Spinal cord (tissue), 10 donors: ENCODE results near the gene MTUS2. TPM values are rescaled to one million over a fixed set of nuclear protein-coding genes. Genes with fewer than 3 reads are reported as not detected.
A peak's percentile ranks its signal among the peaks of the same experiment; 100 is the strongest.

Experiments used
- DNase-seq, 6 donors: peaks; one replicate each; pipeline versions ENCODE4 v3.0.0 to v3.0.0-alpha.2; 2013 to 2015; ENCODE audit warnings: low spot score in 6 of 6, low read depth in 4 of 6
- H3K27ac ChIP-seq: one replicate; pipeline ENCODE4 v1.5.1; 2013; ENCODE audit warnings: low read depth, low read length, control low read depth
- H3K27me3 ChIP-seq: one replicate; pipeline ENCODE4 v1.6.1; 2013; ENCODE audit warnings: low read length; ENCODE audit not compliant: control insufficient read depth, insufficient read depth
- H3K36me3 ChIP-seq: one replicate; pipeline ENCODE4 v1.6.1; 2013; ENCODE audit warnings: low read length; ENCODE audit not compliant: control insufficient read depth, insufficient read depth
- H3K4me1 ChIP-seq: one replicate; pipeline ENCODE4 v1.6.1; 2013; ENCODE audit warnings: low read length; ENCODE audit not compliant: control insufficient read depth, insufficient read depth
- H3K4me3 ChIP-seq: one replicate; pipeline ENCODE4 v1.5.1; 2013; ENCODE audit warnings: low read depth, low read length, control low read depth
- H3K9me3 ChIP-seq: one replicate; pipeline ENCODE4 v1.6.1; 2013; ENCODE audit warnings: low read length; ENCODE audit not compliant: control insufficient read depth, insufficient read depth
- WGBS: methylation state at CpG from one replicate; pipeline ENCODE4 v1.1.5; 2013; ENCODE audit warnings: missing lambda C conversion rate; ENCODE audit not compliant: insufficient coverage; 5-methylcytosine and 5-hydroxymethylcytosine counted together
- long read RNA-seq, 4 donors: transcript quantifications; one replicate each; lab custom pipeline, GENCODE V29; 2026
- polyA plus RNA-seq, 2 donors: library from polyadenylated mRNA; unstranded; fragments of 120-200 nt; gene quantifications; one replicate each; pipeline ENCODE4 v1.2.1, GENCODE V29; 2013; ENCODE audit not compliant: insufficient read length in 2 of 2
- total RNA-seq, 2 donors: library from RNA; depleted of rRNA in 1 of 2; stranded (reverse); fragments of 120-200 nt in 1 of 2; fragments of >200 nt in 1 of 2; gene quantifications; one replicate each; pipeline versions ENCODE4 v1.2.3 to v1.2.4, GENCODE V29; 2013 to 2014
- donor health status: healthy.

The MTUS2 gene
- 1 to 10 TPM; 4.6 to 8.6 TPM for total RNA-seq
- 10 to 100 TPM; 11.6 to 12.5 TPM for polyA plus RNA-seq
- long read RNA-seq, donor 1, partial matches to known transcripts: 0 of 1 reads
- long read RNA-seq, donor 1, other reads (novel, unspliced or antisense): 0 of 1 reads
- long read RNA-seq, donor 2: 0 reads
- long read RNA-seq, donor 3: 0 reads
- long read RNA-seq, donor 4: 0 reads

- H3K4me1 ChIP-seq: peaks cover 11% of the 10 kb centered on the region
- no peak within 1 kb of the TSS for H3K27ac ChIP-seq
- peak within 1 kb of the TSS; percentile 45 for H3K4me3 ChIP-seq
- H3K9me3 ChIP-seq: peaks cover 3% of the 10 kb centered on the region
- peaks cover 17% of the 10 kb centered on the region for H3K27me3 ChIP-seq
- H3K36me3 ChIP-seq: no peaks in the 10 kb centered on the region
- DNase-seq: peak in 2 of 6 donors; percentile 29 to 76
- under 1% methylated on average over 84 of the region's 89 CpGs for WGBS
Observed at GRCh38 chr13:28820099-28821051, at the start of gene MTUS2. Gene MTUS2 (plus strand): TSS chr13:28820339.

- no peak for DNase-seq
- H3K27ac ChIP-seq: no peak overlapping the region
- no peaks in the 10 kb centered on the region for H3K4me1 ChIP-seq
- H3K36me3 ChIP-seq: no peaks in the 10 kb centered on the region
- no peaks in the 10 kb centered on the region for H3K27me3 ChIP-seq
- H3K4me3 ChIP-seq: no peak overlapping the region
- WGBS: 95% methylated on average over 44 of the region's 48 CpGs
- no peaks in the 10 kb centered on the region for H3K9me3 ChIP-seq
Observed at GRCh38 chr13:28778308-28779215, 41.6 kb upstream of the MTUS2 start.

- no CpG with 5 or more reads among the region's 2 CpGs for WGBS
- no peak for DNase-seq
- Histone ChIP-seq H3K27me3 (no peaks in the 10 kb centered on the region), H3K4me3 (no peak overlapping the region), H3K9me3 (no peaks in the 10 kb centered on the region), H3K27ac (no peak overlapping the region), H3K4me1 (peaks cover 7% of the 10 kb centered on the region), H3K36me3 (no peaks in the 10 kb centered on the region)
Observed at GRCh38 chr13:28792992-28793391, 27.1 kb upstream of the MTUS2 start.

DNA sequence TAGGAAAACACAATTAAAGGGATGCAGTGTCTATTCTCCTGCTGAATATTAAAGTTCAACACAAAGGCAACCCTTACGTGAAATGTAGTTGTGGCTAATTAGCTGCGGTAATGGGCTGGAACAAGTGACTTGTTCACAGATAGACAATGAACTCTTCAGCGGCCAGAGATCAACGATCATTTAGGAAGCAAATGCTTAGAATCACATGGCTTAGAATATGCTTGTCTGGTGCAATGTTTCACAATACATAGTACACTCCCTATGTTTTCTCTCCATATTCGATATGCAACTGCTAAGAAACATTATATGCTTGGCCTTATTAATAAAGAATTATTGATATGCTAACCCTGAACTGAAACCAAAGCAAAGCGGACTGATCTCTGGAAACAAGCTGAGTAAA lies 25.7 kb upstream of the MTUS2 start:
- 36% methylated on average over 2 of the region's 6 CpGs for WGBS
- Histone ChIP-seq H3K27me3 (no peaks in the 10 kb centered on the region), H3K4me1 (peaks cover 7% of the 10 kb centered on the region), H3K4me3 (no peak overlapping the region), H3K36me3 (no peaks in the 10 kb centered on the region), H3K27ac (no peak overlapping the region), H3K9me3 (no peaks in the 10 kb centered on the region)
- peak in 2 of 6 donors; percentile 5 to 88 for DNase-seq

DNA sequence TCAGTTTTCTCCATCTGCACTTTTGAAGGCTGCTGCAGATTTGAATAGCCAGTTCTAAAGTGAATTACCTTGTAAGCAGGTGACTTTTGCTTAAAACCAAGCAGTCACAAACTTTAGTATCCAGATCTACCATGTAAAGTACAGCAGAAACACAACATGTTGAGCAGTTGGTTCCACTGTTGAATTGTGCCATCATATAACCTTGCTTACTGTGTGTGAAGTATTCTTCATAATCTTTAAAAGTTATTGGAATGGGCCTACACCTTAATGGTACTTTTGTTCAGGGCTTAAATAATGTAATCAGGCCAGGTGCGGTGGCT lies 23.2 kb upstream of the MTUS2 start:
- Histone ChIP-seq H3K4me1 (peaks cover 7% of the 10 kb centered on the region), H3K9me3 (no peaks in the 10 kb centered on the region), H3K36me3 (no peaks in the 10 kb centered on the region), H3K27me3 (no peaks in the 10 kb centered on the region), H3K4me3 (no peak overlapping the region), H3K27ac (no peak overlapping the region)
- DNase-seq: no peak
- WGBS: no CpG with 5 or more reads among the region's 1 CpG

GRCh38 chr13:28805193-28805819 lies 14.8 kb upstream of the MTUS2 start:
- H3K4me1 ChIP-seq: no peaks in the 10 kb centered on the region
- H3K9me3 ChIP-seq: no peaks in the 10 kb centered on the region
- H3K27me3 ChIP-seq: no peaks in the 10 kb centered on the region
- H3K36me3 ChIP-seq: no peaks in the 10 kb centered on the region
- H3K27ac ChIP-seq: no peak overlapping the region
- 55% methylated on average over 10 of the region's 11 CpGs for WGBS
- H3K4me3 ChIP-seq: no peak overlapping the region
- no peak for DNase-seq

GRCh38 chr13:28817204-28817603 lies 2.9 kb upstream of the MTUS2 start:
- WGBS: no CpG with 5 or more reads among the region's 2 CpGs
- no peak for DNase-seq
- Histone ChIP-seq H3K4me3 (no peak overlapping the region), H3K9me3 (peaks cover 3% of the 10 kb centered on the region), H3K36me3 (no peaks in the 10 kb centered on the region), H3K27me3 (peaks cover 14% of the 10 kb centered on the region), H3K4me1 (peaks cover 11% of the 10 kb centered on the region), H3K27ac (no peak overlapping the region)

DNA sequence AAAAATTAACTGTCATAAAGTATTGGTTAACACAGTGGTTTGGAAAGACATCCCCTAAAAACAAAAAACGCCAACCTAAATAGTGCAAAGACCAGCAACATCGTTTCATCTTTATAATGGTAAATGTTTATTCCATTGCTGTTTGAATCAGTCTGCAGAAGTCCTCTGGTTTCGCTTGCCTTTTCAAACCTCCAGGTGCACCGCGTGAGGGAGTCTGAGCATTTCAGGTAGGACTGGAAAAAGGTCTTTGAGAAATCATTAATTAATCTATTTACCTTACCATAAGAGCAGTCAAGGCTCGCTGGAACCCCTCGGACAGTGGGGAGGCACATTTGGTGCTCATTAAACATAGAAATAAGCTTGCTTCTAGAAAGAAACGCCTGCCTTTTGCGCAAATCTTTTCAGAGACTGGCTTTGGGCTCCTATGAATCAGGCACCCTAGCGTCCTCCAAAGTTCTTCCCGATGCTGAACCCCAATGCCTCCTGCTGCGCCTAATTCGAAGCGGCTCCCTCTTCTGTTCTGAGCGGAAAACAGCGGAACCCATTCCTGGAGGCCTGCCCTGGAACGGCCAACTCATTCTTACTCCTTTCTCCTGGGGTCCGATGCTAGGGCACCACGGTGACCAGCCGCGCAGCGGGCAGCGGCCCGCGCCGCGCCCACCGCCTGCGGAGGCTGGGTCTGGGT lies 951 bp upstream of the MTUS2 start:
- peak in 2 of 6 donors; percentile 48 to 78 for DNase-seq
- Histone ChIP-seq H3K9me3 (peaks cover 3% of the 10 kb centered on the region), H3K36me3 (no peaks in the 10 kb centered on the region), H3K27me3 (peaks cover 17% of the 10 kb centered on the region), H3K4me3 (no peak overlapping the region), H3K27ac (no peak overlapping the region), H3K4me1 (peaks cover 11% of the 10 kb centered on the region)
- WGBS: 2% methylated on average over 12 of the region's 29 CpGs

DNA sequence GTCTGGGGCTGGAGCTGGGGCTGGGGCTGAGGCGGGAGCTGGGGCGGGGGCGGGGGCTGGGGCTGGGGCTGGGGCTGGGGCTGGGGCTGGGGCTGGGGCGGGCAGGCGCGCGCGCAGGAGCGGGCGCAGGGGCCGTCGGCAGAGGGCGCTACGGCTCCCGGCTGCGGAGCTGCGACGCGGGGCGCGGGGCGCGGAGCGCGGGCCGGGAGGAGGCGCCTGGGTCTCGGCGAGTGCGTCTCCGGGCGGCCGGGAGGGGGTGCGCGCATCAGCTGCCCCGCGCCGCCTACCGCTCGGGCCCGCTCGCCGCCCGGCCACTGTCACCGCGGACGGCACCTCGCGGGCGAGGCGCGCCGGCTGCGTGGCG lies 422 bp upstream of the MTUS2 start:
- Histone ChIP-seq H3K36me3 (no peaks in the 10 kb centered on the region), H3K27me3 (peaks cover 17% of the 10 kb centered on the region), H3K4me1 (peaks cover 11% of the 10 kb centered on the region), H3K4me3 (no peak overlapping the region), H3K27ac (no peak overlapping the region), H3K9me3 (peaks cover 3% of the 10 kb centered on the region)
- peak in 2 of 6 donors; percentile 82 to 90 for DNase-seq
- WGBS: under 1% methylated on average over 47 of the region's 55 CpGs
